Keratinocyte (primary cell): ENCODE measurements around the gene TSHZ2. TPM values are rescaled to one million over a fixed set of nuclear protein-coding genes. Genes with fewer than 3 reads are reported as not detected.

Experiments
- DNase-seq: peaks from one replicate; pipeline ENCODE4 v3.0.0-alpha.2; 2011; ENCODE audit warnings: low read depth, missing footprints, low spot score
- FAIRE-seq: peaks from 2 replicates; lab custom pipeline; 2011; peaks lifted over from hg19 to GRCh38; lab: Jason Lieb, UNC
- H2AFZ ChIP-seq: 2 replicates; pipeline ENCODE4 v1.6.0; 2012; ENCODE audit warnings: low read length, control low read depth, inconsistent platforms; ENCODE audit not compliant: control insufficient read depth
- H3K27ac ChIP-seq: 2 replicates; pipeline ENCODE4 v1.5.1; 2011; ENCODE audit warnings: low read length; ENCODE audit not compliant: control insufficient read depth, insufficient read depth
- H3K27me3 ChIP-seq: 3 replicates; pipeline ENCODE4 v1.6.0; 2011; ENCODE audit warnings: low read length; ENCODE audit not compliant: control insufficient read depth, insufficient read depth; ENCODE audit errors: extremely low read depth
- H3K36me3 ChIP-seq, 2 experiments: 2 replicates in 1 of 2; 3 replicates in 1 of 2; pipeline ENCODE4 v1.5.1; 2011; ENCODE audit warnings: low read length in 2 of 2, mild to moderate bottlenecking in 1 of 2; ENCODE audit not compliant: control insufficient read depth in 2 of 2, insufficient read depth in 2 of 2; ENCODE audit errors: extremely low read depth in 1 of 2
- H3K4me1 ChIP-seq: 3 replicates; pipeline ENCODE4 v1.5.1; 2011; ENCODE audit warnings: low read length; ENCODE audit not compliant: control insufficient read depth, insufficient read depth; ENCODE audit errors: extremely low read depth
- H3K4me2 ChIP-seq: 3 replicates; pipeline ENCODE4 v1.6.0; 2011; ENCODE audit warnings: low read depth, low read length; ENCODE audit not compliant: control insufficient read depth, insufficient read depth; ENCODE audit errors: extremely low read depth
- H3K4me3 ChIP-seq, 3 experiments: fragments of 200-600 bp in 1 of 3; sonication (generic) in 1 of 3; 2 replicates in 2 of 3; 3 replicates in 1 of 3; pipeline ENCODE4 v1.5.1; 2011 to 2016; ENCODE audit warnings: low read length in 3 of 3, mild to moderate bottlenecking in 3 of 3, control low read depth in 2 of 3, inconsistent platforms in 1 of 3, low read depth in 1 of 3, mixed read lengths in 1 of 3, mixed run types in 1 of 3, moderate library complexity in 1 of 3; ENCODE audit not compliant: control insufficient read depth in 2 of 3, insufficient read depth in 2 of 3; ENCODE audit errors: extremely low read depth in 1 of 3
- H3K79me2 ChIP-seq: 2 replicates; pipeline ENCODE4 v1.6.0; 2012; ENCODE audit warnings: low read length; ENCODE audit not compliant: control insufficient read depth, insufficient read depth
- H3K9ac ChIP-seq: 3 replicates; pipeline ENCODE4 v1.6.0; 2011; ENCODE audit warnings: low read length; ENCODE audit not compliant: control insufficient read depth, insufficient read depth; ENCODE audit errors: extremely low read depth
- H3K9me1 ChIP-seq: 3 replicates; pipeline ENCODE4 v1.6.0; 2011; ENCODE audit warnings: low read length; ENCODE audit not compliant: control insufficient read depth, insufficient read depth; ENCODE audit errors: extremely low read depth
- H3K9me3 ChIP-seq: 2 replicates; pipeline ENCODE4 v1.5.1; 2012; ENCODE audit warnings: low read depth, low read length; ENCODE audit not compliant: control insufficient read depth
- H4K20me1 ChIP-seq: 3 replicates; pipeline ENCODE4 v1.6.0; 2011; ENCODE audit warnings: low read length; ENCODE audit not compliant: control insufficient read depth, insufficient read depth; ENCODE audit errors: extremely low read depth
- EZH2 ChIP-seq: IDR thresholded peaks from one replicate; pipeline ENCODE4 v1.6.1; 2012; ENCODE audit warnings: inconsistent platforms, mild to moderate bottlenecking, low read length, moderate library complexity
- dilution Hi-C: fragments of 300-500 bp; cut with MboI; formaldehyde crosslinking; loops from one replicate; pipeline ENCODE4 v1.7.0; 2020; ENCODE audit warnings: low sequenced_read_pairs; ENCODE audit not compliant: extremely low pct_ligation_motif_present
- polyA plus RNA-seq, 5 experiments: library from polyadenylated mRNA; depleted of rRNA in 3 of 5; stranded (reverse) in 3 of 5; stranded (forward) in 1 of 5; unstranded in 1 of 5; fragments of >200 nt; gene quantifications; 1 replicate in 1 of 5; 2 replicates in 3 of 5; 3 replicates in 1 of 5; pipeline versions ENCODE4 v1.2.1 to v1.2.3, GENCODE V29; 2011 to 2012; ENCODE audit warnings: missing spikeins in 2 of 5, low read depth in 1 of 5, low replicate concordance in 1 of 5
- TF ChIP-seq, protein P1 (sequence below), 3 experiments: IDR thresholded peaks in 1 of 3; conservative IDR thresholded peaks in 1 of 3; optimal IDR thresholded peaks in 1 of 3; 2 replicates in 2 of 3; 3 replicates in 1 of 3; pipeline versions ENCODE3 to v1.5.1; 2011; ENCODE audit warnings: low read length in 3 of 3, mild to moderate bottlenecking in 3 of 3, moderate library complexity in 2 of 3, control low read depth in 1 of 3, inconsistent platforms in 1 of 3; ENCODE audit not compliant: insufficient read depth in 2 of 3; ENCODE audit errors: extremely low read depth in 1 of 3

The TSHZ2 gene
- polyA plus RNA-seq, 1 donor (not counting 4 experiments of a cell fraction or from before 2014, with no cell fraction given), result 1.1 TPM

DNA sequence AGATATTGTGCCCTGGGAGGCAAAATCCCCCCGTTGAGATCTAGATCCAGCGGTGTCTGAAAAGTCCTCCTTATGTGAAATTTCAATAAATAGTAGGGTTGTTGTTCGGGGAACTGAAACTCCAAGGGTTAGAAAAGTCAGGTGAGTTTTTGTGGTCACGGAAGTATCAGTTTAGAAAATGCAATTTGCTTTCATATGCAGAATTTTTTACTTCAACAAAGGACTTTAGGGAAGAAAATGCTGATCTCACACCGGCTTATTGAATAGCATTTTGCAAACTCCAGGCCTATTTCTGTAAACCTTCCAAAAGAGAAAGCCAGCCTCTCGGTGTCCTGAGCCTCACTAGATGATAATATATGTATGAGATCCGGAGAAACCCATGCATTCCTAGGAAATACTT is 254.7 kb downstream of the TSHZ2 start:
- no peak for DNase-seq
- Histone ChIP-seq H3K9me1 (no peaks in the 10 kb centered on the region), H3K4me1 (no peaks in the 10 kb centered on the region), H3K4me3 (no peak overlapping the region), H4K20me1 (no peaks in the 10 kb centered on the region), H3K4me2 (no peak overlapping the region), H2AFZ (no peak overlapping the region), H3K27me3 (no peaks in the 10 kb centered on the region), H3K9ac (no peak overlapping the region), H3K27ac (no peak overlapping the region), H3K9me3 (no peaks in the 10 kb centered on the region), H3K79me2 (no peaks in the 10 kb centered on the region), H3K36me3 (no peaks in the 10 kb centered on the region)
- FAIRE-seq, result no peak
- TF ChIP-seq EZH2, result no peak
- TF ChIP-seq, protein P1, sequence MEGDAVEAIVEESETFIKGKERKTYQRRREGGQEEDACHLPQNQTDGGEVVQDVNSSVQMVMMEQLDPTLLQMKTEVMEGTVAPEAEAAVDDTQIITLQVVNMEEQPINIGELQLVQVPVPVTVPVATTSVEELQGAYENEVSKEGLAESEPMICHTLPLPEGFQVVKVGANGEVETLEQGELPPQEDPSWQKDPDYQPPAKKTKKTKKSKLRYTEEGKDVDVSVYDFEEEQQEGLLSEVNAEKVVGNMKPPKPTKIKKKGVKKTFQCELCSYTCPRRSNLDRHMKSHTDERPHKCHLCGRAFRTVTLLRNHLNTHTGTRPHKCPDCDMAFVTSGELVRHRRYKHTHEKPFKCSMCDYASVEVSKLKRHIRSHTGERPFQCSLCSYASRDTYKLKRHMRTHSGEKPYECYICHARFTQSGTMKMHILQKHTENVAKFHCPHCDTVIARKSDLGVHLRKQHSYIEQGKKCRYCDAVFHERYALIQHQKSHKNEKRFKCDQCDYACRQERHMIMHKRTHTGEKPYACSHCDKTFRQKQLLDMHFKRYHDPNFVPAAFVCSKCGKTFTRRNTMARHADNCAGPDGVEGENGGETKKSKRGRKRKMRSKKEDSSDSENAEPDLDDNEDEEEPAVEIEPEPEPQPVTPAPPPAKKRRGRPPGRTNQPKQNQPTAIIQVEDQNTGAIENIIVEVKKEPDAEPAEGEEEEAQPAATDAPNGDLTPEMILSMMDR (optimal IDR thresholded peaks at IDR 0.05 in 1 of 3, IDR thresholded peaks at IDR 0.05 in 1 of 3, conservative IDR thresholded peaks at IDR 0.05 in 1 of 3; ENCODE audit: extremely low read depth in 1 of 3, insufficient read depth in 2 of 3, low read length in 3 of 3), result no peak
- dilution Hi-C loops, result no loop called here

DNA sequence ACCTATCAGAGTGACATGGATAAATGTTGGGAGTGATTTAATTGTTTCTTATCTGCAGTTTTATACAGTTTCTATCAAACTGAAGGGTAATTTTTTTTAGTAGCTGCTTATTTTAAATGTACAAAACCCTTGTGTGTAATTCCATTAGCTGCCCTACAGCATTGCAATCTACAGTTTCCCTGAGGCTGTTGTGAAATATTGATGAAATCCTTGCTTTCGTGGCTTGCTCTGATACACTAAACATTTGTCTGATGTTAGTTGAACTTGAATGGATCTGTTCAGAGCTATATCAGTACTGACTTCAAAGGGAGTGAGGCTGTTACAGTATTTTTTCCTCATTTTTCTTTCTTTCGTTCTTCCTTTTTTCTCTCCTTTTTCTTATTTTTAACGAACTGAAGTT is 255.4 kb downstream of the TSHZ2 start:
- no peak for TF ChIP-seq EZH2
- TF ChIP-seq, protein P1 (optimal IDR thresholded peaks at IDR 0.05 in 1 of 3, IDR thresholded peaks at IDR 0.05 in 1 of 3, conservative IDR thresholded peaks at IDR 0.05 in 1 of 3; ENCODE audit: extremely low read depth in 1 of 3, insufficient read depth in 2 of 3, low read length in 3 of 3), result no peak
- Histone ChIP-seq H3K9ac (no peak overlapping the region), H3K27me3 (no peaks in the 10 kb centered on the region), H3K36me3 (no peaks in the 10 kb centered on the region), H3K9me1 (no peaks in the 10 kb centered on the region), H3K4me1 (no peaks in the 10 kb centered on the region), H2AFZ (no peak overlapping the region), H3K79me2 (no peaks in the 10 kb centered on the region), H3K27ac (no peak overlapping the region), H3K4me2 (no peak overlapping the region), H3K9me3 (no peaks in the 10 kb centered on the region), H3K4me3 (no peak overlapping the region), H4K20me1 (no peaks in the 10 kb centered on the region)
- dilution Hi-C loops, result no loop called here
- no peak for DNase-seq
- no peak for FAIRE-seq
